Thyroid gland (tissue), 4 donors: ENCODE results near the gene SEMA5A.

ENCODE experiments used
- POLR2A ChIP-seq, 2 donors: fragments of 450-650 bp; IDR thresholded peaks; one replicate each; pipeline ENCODE4 v1.6.1; 2017; ENCODE audit warnings: antibody characterized with exemption in 2 of 2, mild to moderate bottlenecking in 2 of 2, moderate library complexity in 1 of 2
- TF ChIP-seq, protein P1 (sequence below), 6 experiments: fragments of 200-600 bp in 3 of 6; fragments of 450-650 bp in 3 of 6; sonication (generic) in 3 of 6; IDR thresholded peaks; one replicate each; pipeline ENCODE4 v1.5.1; 2016 to 2019; ENCODE audit warnings: antibody characterized with exemption in 6 of 6, mild to moderate bottlenecking in 2 of 6, inconsistent platforms in 1 of 6, moderate library complexity in 1 of 6

DNA sequence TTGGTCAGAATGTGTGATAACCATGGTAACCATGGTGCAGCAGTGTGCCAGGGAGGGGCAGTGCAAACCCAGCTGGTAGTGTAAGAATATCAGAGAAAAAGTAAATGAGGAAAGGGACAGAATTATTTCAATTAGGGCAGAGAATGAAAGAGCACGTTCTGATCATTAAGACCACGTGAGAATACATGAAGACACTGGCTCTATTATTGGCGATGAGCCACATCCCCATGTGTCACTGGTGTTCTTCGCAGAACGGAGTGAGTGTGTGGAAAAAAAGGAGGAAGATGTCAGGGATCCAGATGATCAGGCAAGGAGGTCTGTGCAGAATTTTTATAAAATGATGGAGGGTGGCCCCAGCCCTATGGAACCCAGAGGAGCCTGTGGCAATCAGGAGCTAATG is 315.5 kb downstream of the SEMA5A start:
- no peak for TF ChIP-seq POLR2A (IDR thresholded peaks at IDR 0.05)
- TF ChIP-seq, protein P1, sequence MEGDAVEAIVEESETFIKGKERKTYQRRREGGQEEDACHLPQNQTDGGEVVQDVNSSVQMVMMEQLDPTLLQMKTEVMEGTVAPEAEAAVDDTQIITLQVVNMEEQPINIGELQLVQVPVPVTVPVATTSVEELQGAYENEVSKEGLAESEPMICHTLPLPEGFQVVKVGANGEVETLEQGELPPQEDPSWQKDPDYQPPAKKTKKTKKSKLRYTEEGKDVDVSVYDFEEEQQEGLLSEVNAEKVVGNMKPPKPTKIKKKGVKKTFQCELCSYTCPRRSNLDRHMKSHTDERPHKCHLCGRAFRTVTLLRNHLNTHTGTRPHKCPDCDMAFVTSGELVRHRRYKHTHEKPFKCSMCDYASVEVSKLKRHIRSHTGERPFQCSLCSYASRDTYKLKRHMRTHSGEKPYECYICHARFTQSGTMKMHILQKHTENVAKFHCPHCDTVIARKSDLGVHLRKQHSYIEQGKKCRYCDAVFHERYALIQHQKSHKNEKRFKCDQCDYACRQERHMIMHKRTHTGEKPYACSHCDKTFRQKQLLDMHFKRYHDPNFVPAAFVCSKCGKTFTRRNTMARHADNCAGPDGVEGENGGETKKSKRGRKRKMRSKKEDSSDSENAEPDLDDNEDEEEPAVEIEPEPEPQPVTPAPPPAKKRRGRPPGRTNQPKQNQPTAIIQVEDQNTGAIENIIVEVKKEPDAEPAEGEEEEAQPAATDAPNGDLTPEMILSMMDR (IDR thresholded peaks at IDR 0.05) = no peak
